Fibroblast of lung (primary cell): ENCODE data around the gene EIF4E. TPM values are rescaled to one million over a fixed set of nuclear protein-coding genes. Genes with fewer than 3 reads are reported as not detected.
"Not testable (repeated sequence)": the region's sequence is repeated elsewhere in the genome, so short reads cannot be mapped to it uniquely, and the experiment has no call there.

Experiments used
- DNase-seq, 2 donors: peaks; one replicate each; pipeline versions ENCODE4 v3.0.0 to v3.0.0-alpha.2; 2010; ENCODE audit warnings: low read depth in 2 of 2
- H2AFZ ChIP-seq: 2 replicates; pipeline ENCODE4 v1.5.1; 2012; ENCODE audit warnings: low read length, control low read depth, inconsistent platforms
- H3K27ac ChIP-seq: 2 replicates; pipeline ENCODE4 v1.5.1; 2011; ENCODE audit warnings: low read length, control low read depth; ENCODE audit not compliant: insufficient read depth
- H3K27me3 ChIP-seq: 2 replicates; pipeline ENCODE4 v1.5.1; 2011; ENCODE audit warnings: mild to moderate bottlenecking, low read length; ENCODE audit not compliant: control insufficient read depth, insufficient read depth
- H3K36me3 ChIP-seq: 2 replicates; pipeline ENCODE4 v1.5.1; 2011; ENCODE audit warnings: low read length; ENCODE audit not compliant: control insufficient read depth, insufficient read depth
- H3K4me1 ChIP-seq: 2 replicates; pipeline ENCODE4 v1.5.1; 2011; ENCODE audit warnings: low read length; ENCODE audit not compliant: control insufficient read depth, insufficient read depth; ENCODE audit errors: extremely low read depth
- H3K4me2 ChIP-seq: 2 replicates; pipeline ENCODE4 v1.5.1; 2011; ENCODE audit warnings: low read length, control low read depth; ENCODE audit not compliant: insufficient read depth; ENCODE audit errors: extremely low read depth
- H3K4me3 ChIP-seq, 4 experiments: fragments of 200-600 bp in 1 of 4; sonication (generic) in 1 of 4; replicated peaks in 1 of 4; 2 replicates each; pipeline ENCODE4 v1.5.1; 2011 to 2016; ENCODE audit warnings: low read length in 4 of 4, low read depth in 3 of 4, mild to moderate bottlenecking in 3 of 4, control low read depth in 2 of 4, inconsistent platforms in 1 of 4, mixed read lengths in 1 of 4; ENCODE audit not compliant: insufficient read depth in 1 of 4; ENCODE audit errors: control extremely low read depth in 1 of 4
- H3K79me2 ChIP-seq: 2 replicates; pipeline ENCODE4 v1.5.1; 2012; ENCODE audit warnings: mild to moderate bottlenecking, low read length, inconsistent platforms; ENCODE audit not compliant: control insufficient read depth, insufficient read depth
- H3K9ac ChIP-seq: 2 replicates; pipeline ENCODE4 v1.5.1; 2011; ENCODE audit warnings: mild to moderate bottlenecking, low read length, control low read depth; ENCODE audit not compliant: insufficient read depth
- H3K9me3 ChIP-seq: 2 replicates; pipeline ENCODE4 v1.5.1; 2012; ENCODE audit warnings: low read depth, low read length; ENCODE audit not compliant: control insufficient read depth, insufficient read depth
- H4K20me1 ChIP-seq: 2 replicates; pipeline ENCODE4 v1.5.1; 2011; ENCODE audit warnings: low read length; ENCODE audit not compliant: control insufficient read depth, insufficient read depth; ENCODE audit errors: extremely low read depth
- CTCF ChIP-seq, 2 donors: IDR thresholded peaks in 1 of 2; conservative IDR thresholded peaks in 1 of 2; 1 replicate in 1 of 2; 2 replicates in 1 of 2; pipeline ENCODE4 v1.5.1; 2011 to 2012; ENCODE audit warnings: low read length in 2 of 2, control low read depth in 1 of 2, inconsistent platforms in 1 of 2, low read depth in 1 of 2, mild to moderate bottlenecking in 1 of 2
- EZH2 ChIP-seq: IDR thresholded peaks from 2 replicates; pipeline ENCODE4 v1.5.1; 2012; ENCODE audit warnings: low read length, control low read depth, mild to moderate bottlenecking; ENCODE audit errors: missing control alignments
- polyA plus RNA-seq, 2 donors: library from polyadenylated mRNA; depleted of rRNA in 1 of 2; stranded (reverse) in 1 of 2; unstranded in 1 of 2; fragments of >200 nt; gene quantifications; 2 replicates each; pipeline ENCODE4 v1.2.1, GENCODE V29; 2011 to 2012; ENCODE audit warnings: missing spikeins in 1 of 2
- total RNA-seq: library from RNA; depleted of rRNA; stranded (reverse); fragments of >200 nt; gene quantifications from 2 replicates; pipeline ENCODE4 v1.2.1, GENCODE V29; 2014

The EIF4E gene
- total and polyA plus RNA-seq, 2 donors (not counting 1 experiment from before 2014, with no cell fraction given): 124 to 138 TPM

- no peaks in the 10 kb centered on the region for H3K9me3 ChIP-seq
Measured at GRCh38 chr4:98935633-98936032, 6.7 kb upstream of the EIF4E start.

GRCh38 chr4:98934851-98935250 is 5.9 kb upstream of the EIF4E start:
- H2AFZ ChIP-seq, H3K4me1 ChIP-seq, DNase-seq, H3K9me3 ChIP-seq, H3K4me3 ChIP-seq, H4K20me1 ChIP-seq, H3K27ac ChIP-seq, H3K79me2 ChIP-seq, H3K27me3 ChIP-seq, H3K9ac ChIP-seq, H3K36me3 ChIP-seq, H3K4me2 ChIP-seq: not testable (repeated sequence)

More at GRCh38 chr4:98935633-98936032, 6.7 kb upstream of the EIF4E start:
- DNase-seq: no peak
- H3K4me3 ChIP-seq: no peak overlapping the region
- no peaks in the 10 kb centered on the region for H3K79me2 ChIP-seq
- TF ChIP-seq EZH2 (no peak), CTCF (conservative IDR thresholded peaks at IDR 0.05 in 1 of 2, IDR thresholded peaks at IDR 0.05 in 1 of 2; ENCODE audit: low read depth in 1 of 2, low read length in 2 of 2) (no peak)
- H2AFZ ChIP-seq: no peak overlapping the region
- no peaks in the 10 kb centered on the region for H3K27me3 ChIP-seq
- no peaks in the 10 kb centered on the region for H3K36me3 ChIP-seq
- no peak overlapping the region for H3K4me2 ChIP-seq
- peaks cover 2% of the 10 kb centered on the region for H3K4me1 ChIP-seq
- no peaks in the 10 kb centered on the region for H4K20me1 ChIP-seq
- H3K27ac ChIP-seq: no peak overlapping the region
- no peak overlapping the region for H3K9ac ChIP-seq

- Histone ChIP-seq H2AFZ (peak overlapping the region; percentile 52), H3K9ac (no peak overlapping the region), H3K4me2 (no peak overlapping the region), H3K9me3 (no peaks in the 10 kb centered on the region), H3K27me3 (no peaks in the 10 kb centered on the region), H4K20me1 (no peaks in the 10 kb centered on the region), H3K27ac (no peak overlapping the region), H3K36me3 (no peaks in the 10 kb centered on the region), H3K4me1 (peaks cover 3% of the 10 kb centered on the region), H3K4me3 (no peak overlapping the region), H3K79me2 (peaks cover 13% of the 10 kb centered on the region)
- DNase-seq: peak in 1 of 2 donors; percentile 60
- TF ChIP-seq CTCF (conservative IDR thresholded peaks at IDR 0.05 in 1 of 2, IDR thresholded peaks at IDR 0.05 in 1 of 2; ENCODE audit: low read depth in 1 of 2, low read length in 2 of 2): no peak
- no peak for TF ChIP-seq EZH2
Measured at GRCh38 chr4:98932539-98932938, 3.6 kb upstream of the EIF4E start.
